ENCODE measurements around the gene DYNLL2. TPM values are rescaled to one million over a fixed set of nuclear protein-coding genes. Genes with fewer than 3 reads are reported as not detected.

Gene DYNLL2
- total and polyA plus RNA-seq, 2 experiments from 2014 or later = 1.5 to 11.3 TPM

DNA sequence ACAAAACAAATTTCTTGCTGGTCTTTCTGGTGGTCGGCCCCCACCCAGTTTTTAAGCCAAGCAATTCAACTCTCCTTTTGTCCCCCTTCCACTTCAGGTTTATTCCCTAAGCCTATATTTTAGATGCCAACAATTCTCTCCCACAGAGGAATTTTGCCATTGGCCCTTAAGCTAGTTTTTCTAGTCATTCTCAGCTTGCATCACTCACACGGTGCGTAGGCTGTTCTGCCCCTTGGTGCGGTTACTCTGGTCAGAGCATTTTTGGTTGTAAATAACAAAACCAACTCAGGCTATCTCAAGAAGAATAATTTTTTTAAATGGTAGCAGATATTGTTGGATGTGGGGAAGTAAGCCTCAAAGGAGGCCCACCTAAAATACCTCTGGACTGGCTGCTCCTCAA, 33.7 kb upstream of the DYNLL2 start:
- Histone ChIP-seq H3K9ac (no peak overlapping the region), H4K20me1 (ENCODE audit: insufficient read depth) (no peaks in the 10 kb centered on the region), H3K9me3 (ENCODE audit: low read depth) (no peaks in the 10 kb centered on the region), H3K27ac (no peak overlapping the region), H3K4me2 (ENCODE audit: unreplicated experiment) (no peak overlapping the region), H3F3A (ENCODE audit: insufficient read depth) (peaks cover 6% of the 10 kb centered on the region; the same call in 1 of the 2 replicates), H3K27me3 (replicated peaks; ENCODE audit: insufficient read depth) (peaks cover 8% of the 10 kb centered on the region; the same call in 1 of the 2 replicates), H3K4me3 (no peak overlapping the region), H3K36me3 (ENCODE audit: low read depth) (no peaks in the 10 kb centered on the region), H2AFZ (no peak overlapping the region), H3K4me1 (ENCODE audit: insufficient read depth) (no peaks in the 10 kb centered on the region), H3K79me2 (ENCODE audit: insufficient read depth) (no peaks in the 10 kb centered on the region), H3K9me2 (ENCODE audit: insufficient read depth) (no peaks in the 10 kb centered on the region)
- 80 to 83% methylated on average over 4 of the region's 4 CpGs for WGBS, 2 experiments (ENCODE audit: low coverage in 1 of 2, low lambda C conversion rate in 2 of 2, missing lambda C conversion rate in 2 of 2)
- in situ Hi-C loops (cut with MboI) = no loop called here
- TF ChIP-seq EZH2 (IDR thresholded peaks at IDR 0.05; ENCODE audit: insufficient read depth, poor library complexity, severe bottlenecking) = no peak
- no peak for TF ChIP-seq EZH2phosphoT487 (IDR thresholded peaks at IDR 0.05; ENCODE audit: insufficient read depth, low read depth)
- no peak for DNase-seq

DNA sequence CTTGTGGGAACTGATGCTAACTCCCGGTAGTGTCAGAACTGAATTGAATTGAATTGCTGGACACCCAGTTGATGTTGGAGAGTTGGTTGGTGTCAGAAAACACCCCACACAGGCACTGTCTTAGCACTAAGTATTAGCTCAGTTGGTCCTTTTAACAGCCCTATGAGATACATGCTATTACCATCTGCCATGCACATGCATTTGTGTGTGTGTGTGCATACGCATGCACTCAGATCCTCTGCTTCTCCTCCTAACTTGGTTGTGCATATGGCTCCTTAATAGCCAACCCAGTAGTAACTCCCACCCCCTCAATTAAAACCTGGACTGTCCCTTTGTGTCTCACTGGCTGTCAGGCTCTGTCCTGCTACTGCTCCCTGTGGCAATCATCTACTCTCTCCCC, 32.3 kb upstream of the DYNLL2 start:
- Histone ChIP-seq H3F3A (ENCODE audit: insufficient read depth) (peaks cover 6% of the 10 kb centered on the region; the same call in 1 of the 2 replicates), H3K4me2 (ENCODE audit: unreplicated experiment) (no peak overlapping the region), H3K4me3 (no peak overlapping the region), H3K9me2 (ENCODE audit: insufficient read depth) (no peaks in the 10 kb centered on the region), H3K27ac (no peak overlapping the region), H4K20me1 (ENCODE audit: insufficient read depth) (no peaks in the 10 kb centered on the region), H3K36me3 (ENCODE audit: low read depth) (no peaks in the 10 kb centered on the region), H3K9ac (no peak overlapping the region), H3K9me3 (ENCODE audit: low read depth) (no peaks in the 10 kb centered on the region), H2AFZ (no peak overlapping the region), H3K27me3 (replicated peaks; ENCODE audit: insufficient read depth) (0 out of 2 replicates have a peak, but pooled peaks cover 3% of the 10 kb centered on the region), H3K4me1 (ENCODE audit: insufficient read depth) (no peaks in the 10 kb centered on the region), H3K79me2 (ENCODE audit: insufficient read depth) (no peaks in the 10 kb centered on the region)
- TF ChIP-seq EZH2 (IDR thresholded peaks at IDR 0.05; ENCODE audit: insufficient read depth, poor library complexity, severe bottlenecking) (no peak), EZH2phosphoT487 (IDR thresholded peaks at IDR 0.05; ENCODE audit: insufficient read depth, low read depth) (no peak)
- in situ Hi-C loops (cut with MboI) = no loop called here
- DNase-seq = no peak
- WGBS, 2 experiments (ENCODE audit: low coverage in 1 of 2, low lambda C conversion rate in 2 of 2, missing lambda C conversion rate in 2 of 2) = 91 to 100% methylated on average over 2 of the region's 2 CpGs

DNA sequence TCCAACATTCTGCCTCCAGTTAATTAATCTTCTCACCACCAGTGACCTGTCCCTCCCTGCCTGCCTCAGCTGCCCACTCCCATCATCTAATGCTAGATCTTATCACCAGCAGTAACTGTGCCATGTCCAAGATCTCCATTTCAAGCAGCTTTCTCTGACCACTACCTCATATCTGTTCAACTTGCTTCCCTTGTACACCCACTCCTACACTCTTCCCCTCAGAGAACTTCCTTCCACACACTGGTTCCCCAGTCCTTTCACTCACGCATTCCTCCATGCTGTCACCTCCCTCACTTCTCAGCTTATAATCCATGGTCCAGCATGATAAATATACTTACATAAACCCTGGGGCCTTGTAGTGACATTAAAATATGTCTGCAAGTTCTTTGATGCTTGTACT, 31.8 kb upstream of the DYNLL2 start:
- Histone ChIP-seq H3K4me2 (ENCODE audit: unreplicated experiment) (no peak overlapping the region), H3K4me3 (no peak overlapping the region), H3K4me1 (ENCODE audit: insufficient read depth) (no peaks in the 10 kb centered on the region), H3K9me2 (ENCODE audit: insufficient read depth) (no peaks in the 10 kb centered on the region), H4K20me1 (ENCODE audit: insufficient read depth) (no peaks in the 10 kb centered on the region), H3K9ac (no peak overlapping the region), H3K79me2 (ENCODE audit: insufficient read depth) (no peaks in the 10 kb centered on the region), H3K27ac (no peak overlapping the region), H3F3A (ENCODE audit: insufficient read depth) (peaks cover 6% of the 10 kb centered on the region; the same call in 1 of the 2 replicates), H3K27me3 (replicated peaks; ENCODE audit: insufficient read depth) (0 out of 2 replicates have a peak, but pooled peaks cover 3% of the 10 kb centered on the region), H3K36me3 (ENCODE audit: low read depth) (no peaks in the 10 kb centered on the region), H2AFZ (no peak overlapping the region), H3K9me3 (ENCODE audit: low read depth) (no peaks in the 10 kb centered on the region)
- in situ Hi-C loops (cut with MboI) = no loop called here
- TF ChIP-seq EZH2 (IDR thresholded peaks at IDR 0.05; ENCODE audit: insufficient read depth, poor library complexity, severe bottlenecking) (no peak), EZH2phosphoT487 (IDR thresholded peaks at IDR 0.05; ENCODE audit: insufficient read depth, low read depth) (no peak)
- no peak for DNase-seq
- 53 to 62% methylated on average over 1 of the region's 1 CpG for WGBS, 2 experiments (ENCODE audit: low coverage in 1 of 2, low lambda C conversion rate in 2 of 2, missing lambda C conversion rate in 2 of 2)

DNA sequence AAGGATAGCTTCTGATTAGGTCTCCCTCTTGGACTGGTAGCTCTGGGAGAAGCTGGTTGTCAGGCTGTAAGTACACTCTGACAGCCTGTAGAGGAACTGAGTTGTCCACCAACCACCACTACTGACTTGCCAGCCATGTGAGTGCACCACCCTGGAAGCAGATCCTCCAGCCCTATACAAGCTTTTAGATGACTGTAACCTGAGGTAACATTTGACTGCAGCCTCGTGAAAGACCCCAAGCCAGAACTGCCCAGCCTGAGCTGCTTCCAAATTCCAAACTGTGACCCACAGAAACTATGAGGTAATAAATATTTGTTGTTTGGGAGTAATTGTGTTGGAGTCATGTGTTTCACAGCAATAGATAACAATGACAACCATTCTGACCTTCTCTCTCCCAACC, 30.8 kb upstream of the DYNLL2 start:
- Histone ChIP-seq H3K27me3 (replicated peaks; ENCODE audit: insufficient read depth) (peaks cover 9% of the 10 kb centered on the region), H3K9ac (no peak overlapping the region), H4K20me1 (ENCODE audit: insufficient read depth) (no peaks in the 10 kb centered on the region), H3K27ac (no peak overlapping the region), H3K9me2 (ENCODE audit: insufficient read depth) (no peaks in the 10 kb centered on the region), H3K4me3 (no peak overlapping the region), H3K4me2 (ENCODE audit: unreplicated experiment) (no peak overlapping the region), H2AFZ (no peak overlapping the region), H3K36me3 (ENCODE audit: low read depth) (no peaks in the 10 kb centered on the region), H3F3A (ENCODE audit: insufficient read depth) (peaks cover 6% of the 10 kb centered on the region; the same call in 1 of the 2 replicates), H3K9me3 (ENCODE audit: low read depth) (no peaks in the 10 kb centered on the region), H3K79me2 (ENCODE audit: insufficient read depth) (no peaks in the 10 kb centered on the region), H3K4me1 (ENCODE audit: insufficient read depth) (no peaks in the 10 kb centered on the region)
- 19 to 23% methylated on average over 1 of the region's 1 CpG for WGBS, 2 experiments (ENCODE audit: low coverage in 1 of 2, low lambda C conversion rate in 2 of 2, missing lambda C conversion rate in 2 of 2)
- DNase-seq = no peak
- no peak for TF ChIP-seq EZH2phosphoT487 (IDR thresholded peaks at IDR 0.05; ENCODE audit: insufficient read depth, low read depth)
- no peak for TF ChIP-seq EZH2 (IDR thresholded peaks at IDR 0.05; ENCODE audit: insufficient read depth, poor library complexity, severe bottlenecking)
- in situ Hi-C loops (cut with MboI) = no loop called here

Data from GM23248 (cell line).